Loucy (cell line): Measurements from ENCODE around the gene NANOS3.

ENCODE experiments used
- H2AFZ ChIP-seq: fragments of 200-600 bp; sonication (generic); 2 replicates; pipeline ENCODE4 v1.6.0; 2016; ENCODE audit warnings: antibody characterized with exemption, mild to moderate bottlenecking, low read length, moderate library complexity
- H3F3A ChIP-seq: fragments of 200-600 bp; 2 replicates; pipeline ENCODE4 v1.6.0; 2016; ENCODE audit warnings: antibody characterized with exemption, low read depth, mild to moderate bottlenecking
- H3K27me3 ChIP-seq: fragments of 200-600 bp; sonication (generic); 2 replicates; pipeline ENCODE4 v1.6.1; 2014; ENCODE audit warnings: low read length, mild to moderate bottlenecking; ENCODE audit not compliant: insufficient read depth, poor library complexity, severe bottlenecking
- H3K36me3 ChIP-seq: fragments of 200-600 bp; sonication (generic); 2 replicates; pipeline ENCODE4 v1.6.1; 2016; ENCODE audit warnings: low read length; ENCODE audit not compliant: insufficient read depth
- H3K4me1 ChIP-seq: fragments of 200-600 bp; sonication (generic); 2 replicates; pipeline ENCODE4 v1.5.1; 2014; ENCODE audit warnings: low read length, mild to moderate bottlenecking; ENCODE audit not compliant: insufficient read depth, poor library complexity, severe bottlenecking
- H3K4me2 ChIP-seq: fragments of 200-600 bp; sonication (generic); 2 replicates; pipeline ENCODE4 v1.6.0; 2014; ENCODE audit warnings: antibody characterized with exemption, low read length, low read depth, mild to moderate bottlenecking; ENCODE audit not compliant: poor library complexity, severe bottlenecking
- H3K4me3 ChIP-seq: fragments of 200-600 bp; sonication (generic); 2 replicates; pipeline ENCODE4 v1.5.1; 2014; ENCODE audit warnings: low read length, mild to moderate bottlenecking, mixed read lengths; ENCODE audit not compliant: poor library complexity, severe bottlenecking
- H3K79me2 ChIP-seq: fragments of 200-600 bp; sonication (generic); 2 replicates; pipeline ENCODE4 v1.6.1; 2014; ENCODE audit warnings: low read length; ENCODE audit not compliant: insufficient read depth
- H3K9ac ChIP-seq: fragments of 200-600 bp; sonication (generic); 2 replicates; pipeline ENCODE4 v1.6.0; 2014; ENCODE audit warnings: mild to moderate bottlenecking, low read depth, low read length, moderate library complexity; ENCODE audit not compliant: poor library complexity, severe bottlenecking
- H3K9me2 ChIP-seq: fragments of 200-600 bp; sonication (generic); replicated peaks from 2 replicates; pipeline ENCODE4 v1.6.1; 2016; ENCODE audit warnings: low read depth, low read length, mixed read lengths
- H3K9me3 ChIP-seq: fragments of 200-600 bp; sonication (generic); 2 replicates; pipeline ENCODE4 v1.6.1; 2014; ENCODE audit warnings: mild to moderate bottlenecking, antibody characterized with exemption, low read length, low read depth; ENCODE audit not compliant: insufficient read depth
- H4K20me1 ChIP-seq: fragments of 200-600 bp; sonication (generic); 2 replicates; pipeline ENCODE4 v1.6.0; 2014; ENCODE audit warnings: antibody characterized with exemption, low read length, mild to moderate bottlenecking; ENCODE audit not compliant: insufficient read depth, poor library complexity, severe bottlenecking
- CTCF ChIP-seq: fragments of 200-600 bp; sonication (generic); conservative IDR thresholded peaks from 2 replicates; pipeline ENCODE4 v1.5.1; 2014; ENCODE audit warnings: mild to moderate bottlenecking, antibody characterized with exemption, low read length
- EZH2phosphoT487 ChIP-seq: fragments of 200-600 bp; IDR thresholded peaks from 2 replicates; pipeline ENCODE4 v1.6.1; 2018; ENCODE audit warnings: antibody characterized with exemption, mild to moderate bottlenecking, moderate library complexity, borderline replicate concordance

Gene NANOS3

GRCh38 chr19:13926010-13926409 is 49.1 kb downstream of the NANOS3 start:
- H3K9me2 ChIP-seq: no peaks in the 10 kb centered on the region
- H3K79me2 ChIP-seq: no peaks in the 10 kb centered on the region
- no peaks in the 10 kb centered on the region for H3F3A ChIP-seq
- H3K4me1 ChIP-seq: no peaks in the 10 kb centered on the region
- H3K36me3 ChIP-seq: peaks cover 12% of the 10 kb centered on the region; the same call in 1 of the 2 replicates
- H3K27me3 ChIP-seq: no peaks in the 10 kb centered on the region
- no peak for TF ChIP-seq EZH2phosphoT487
- TF ChIP-seq CTCF: no peak
- H3K9me3 ChIP-seq: 0 out of 2 replicates have a peak, but pooled peaks cover under 1% of the 10 kb centered on the region
- H2AFZ ChIP-seq: no peak overlapping the region
- H4K20me1 ChIP-seq: no peaks in the 10 kb centered on the region
- no peak overlapping the region for H3K9ac ChIP-seq
- H3K4me2 ChIP-seq: no peak overlapping the region
- no peak overlapping the region for H3K4me3 ChIP-seq

GRCh38 chr19:13926715-13927114 is 49.8 kb downstream of the NANOS3 start:
- H3K9ac ChIP-seq: no peak overlapping the region
- no peaks in the 10 kb centered on the region for H3K79me2 ChIP-seq
- H2AFZ ChIP-seq: no peak overlapping the region
- no peak overlapping the region for H3K4me3 ChIP-seq
- no peaks in the 10 kb centered on the region for H4K20me1 ChIP-seq
- H3K9me2 ChIP-seq: no peaks in the 10 kb centered on the region
- no peaks in the 10 kb centered on the region for H3K27me3 ChIP-seq
- TF ChIP-seq EZH2phosphoT487 (no peak), CTCF (no peak)
- H3K4me2 ChIP-seq: no peak overlapping the region
- no peaks in the 10 kb centered on the region for H3K9me3 ChIP-seq
- H3K36me3 ChIP-seq: peaks cover 10% of the 10 kb centered on the region; the same call in 1 of the 2 replicates
- H3K4me1 ChIP-seq: no peaks in the 10 kb centered on the region
- H3F3A ChIP-seq: no peaks in the 10 kb centered on the region

- Histone ChIP-seq H3K9me2 (no peaks in the 10 kb centered on the region), H3K4me1 (no peaks in the 10 kb centered on the region), H3K9ac (no peak overlapping the region), H2AFZ (no peak overlapping the region), H3K9me3 (no peaks in the 10 kb centered on the region), H4K20me1 (no peaks in the 10 kb centered on the region), H3K79me2 (no peaks in the 10 kb centered on the region), H3K4me3 (no peak overlapping the region), H3F3A (no peaks in the 10 kb centered on the region), H3K36me3 (peaks cover 9% of the 10 kb centered on the region; the same call in 1 of the 2 replicates), H3K27me3 (no peaks in the 10 kb centered on the region), H3K4me2 (no peak overlapping the region)
- no peak for TF ChIP-seq CTCF
- no peak for TF ChIP-seq EZH2phosphoT487
Observed at GRCh38 chr19:13929340-13929739, 52.4 kb downstream of the NANOS3 start.
